A549 (cell line): ENCODE results near the gene GOT1. TPM values are rescaled to one million over a fixed set of nuclear protein-coding genes. Genes with fewer than 3 reads are reported as not detected.

Source experiments
- ATAC-seq, 2 experiments: fragments of 200-7000 bp in 1 of 2; fragments of >200 bp in 1 of 2; cut with Nextera tagmentation in 1 of 2; cut with Tn5 transposase in 1 of 2; 3 replicates each; pipeline versions ENCODE4 v1.8.0 to v1.9.1; 2018 to 2020; ENCODE audit warnings: mild to moderate bottlenecking in 1 of 2, moderate library complexity in 1 of 2
- CTCF ChIA-PET: fragments of 300-600 bp; sonication (Branson Sonifier 250); formaldehyde crosslinking; extraction: SDS; loops from one replicate; lab custom pipeline; 2021; ENCODE audit warnings: antibody characterized with exemption, inconsistent platforms; lab: Yijun Ruan, JAX
- POLR2A ChIA-PET: fragments of 350-600 bp; formaldehyde crosslinking; extraction: SDS; loops from one replicate; lab custom pipeline; 2021; ENCODE audit warnings: antibody characterized with exemption, inconsistent platforms; lab: Yijun Ruan, JAX
- DNase-seq, 2 experiments: peaks; one replicate each; pipeline versions ENCODE4 v3.0.0 to v3.0.0-alpha.2; 2011 to 2016; ENCODE audit warnings: low read depth in 1 of 2, low spot score in 1 of 2
- FAIRE-seq: peaks from 2 replicates; lab custom pipeline; 2011; peaks lifted over from hg19 to GRCh38; lab: Jason Lieb, UNC
- H3K27ac ChIP-seq, 2 experiments: fragments of >200 bp; sonication (Bioruptor Twin); formaldehyde crosslinking; 3 replicates each; pipeline ENCODE4 v1.5.1; 2016 to 2017
- H3K4me1 ChIP-seq: fragments of >200 bp; sonication (Bioruptor Twin); formaldehyde crosslinking; 3 replicates; pipeline ENCODE4 v1.6.1; 2016
- H3K4me2 ChIP-seq: fragments of >200 bp; sonication (Bioruptor Twin); formaldehyde crosslinking; 3 replicates; pipeline ENCODE4 v1.6.1; 2016
- H3K4me3 ChIP-seq: fragments of >200 bp; sonication (Bioruptor Twin); formaldehyde crosslinking; 3 replicates; pipeline ENCODE4 v1.5.1; 2016
- H3K9me3 ChIP-seq: fragments of >200 bp; sonication (Bioruptor Twin); formaldehyde crosslinking; 3 replicates; pipeline ENCODE4 v1.6.1; 2016
- ATOH8 ChIP-seq: fragments of 250-450 bp; sonication (Bioruptor Pico); IDR thresholded peaks from 2 replicates; pipeline ENCODE4 v1.5.0; 2020; ENCODE audit warnings: low read depth, mild to moderate bottlenecking, moderate library complexity
- CBX2 ChIP-seq: fragments of 200-600 bp; sonication (generic); IDR thresholded peaks from 2 replicates; pipeline ENCODE4 v1.6.1; 2016; ENCODE audit warnings: low read depth, mild to moderate bottlenecking, borderline replicate concordance
- CBX8 ChIP-seq: fragments of 200-600 bp; sonication (generic); IDR thresholded peaks from 2 replicates; pipeline ENCODE4 v1.6.1; 2016
- CEBPB ChIP-seq, 2 experiments: fragments of >200 bp in 1 of 2; sonication (Bioruptor Twin) in 1 of 2; formaldehyde crosslinking in 1 of 2; IDR thresholded peaks; 2 replicates each; pipeline ENCODE4 v1.6.1; 2012 to 2016
- E2F6 ChIP-seq: IDR thresholded peaks from 2 replicates; pipeline ENCODE4 v1.6.1; 2012; ENCODE audit warnings: low read depth, borderline replicate concordance
- EHF ChIP-seq: fragments of 250-450 bp; sonication (Bioruptor Pico); IDR thresholded peaks from 2 replicates; pipeline ENCODE4 v1.5.0; 2020; ENCODE audit warnings: mild to moderate bottlenecking
- EHMT2 ChIP-seq: fragments of 200-600 bp; sonication (generic); IDR thresholded peaks from 2 replicates; pipeline ENCODE4 v1.6.1; 2016; ENCODE audit warnings: antibody characterized with exemption, low read depth, mild to moderate bottlenecking, moderate library complexity
- HOXA7 ChIP-seq: fragments of 250-450 bp; sonication (Bioruptor Pico); IDR thresholded peaks from 2 replicates; pipeline ENCODE4 v1.5.0; 2020; ENCODE audit warnings: mild to moderate bottlenecking, moderate library complexity
- HOXB5 ChIP-seq: fragments of 250-450 bp; sonication (Bioruptor Pico); IDR thresholded peaks from 2 replicates; pipeline ENCODE4 v1.5.0; 2020; ENCODE audit warnings: mild to moderate bottlenecking, moderate library complexity
- KDM1A ChIP-seq: fragments of 200-600 bp; sonication (generic); IDR thresholded peaks from 2 replicates; pipeline ENCODE4 v1.6.1; 2016; ENCODE audit warnings: low read depth, mild to moderate bottlenecking
- KDM5A ChIP-seq: fragments of 200-600 bp; sonication (generic); IDR thresholded peaks from 2 replicates; pipeline ENCODE4 v1.6.1; 2016; ENCODE audit warnings: antibody characterized with exemption, mild to moderate bottlenecking
- MAFK ChIP-seq: fragments of 450-650 bp; IDR thresholded peaks from 2 replicates; pipeline ENCODE4 v1.6.1; 2014; ENCODE audit not compliant: partially characterized antibody
- MYC ChIP-seq: IDR thresholded peaks from 2 replicates; pipeline ENCODE4 v1.6.1; 2012; ENCODE audit warnings: mild to moderate bottlenecking, inconsistent platforms, low read length, improper control_type of control experiment, borderline replicate concordance
- NFE2L2 ChIP-seq: fragments of 150-350 bp; conservative IDR thresholded peaks from 2 replicates; pipeline ENCODE4 v1.6.1; 2014; ENCODE audit warnings: low read length
- NPAS2 ChIP-seq: fragments of 250-450 bp; sonication (Bioruptor Pico); IDR thresholded peaks from 2 replicates; pipeline ENCODE4 v1.8.0; 2022; ENCODE audit warnings: mild to moderate bottlenecking, moderate library complexity, borderline replicate concordance
- NR3C1 ChIP-seq: fragments of >200 bp; sonication (Bioruptor Twin); formaldehyde crosslinking; IDR thresholded peaks from 3 replicates; pipeline ENCODE4 v1.6.1; 2017
- POLR2A ChIP-seq: IDR thresholded peaks from 2 replicates; pipeline ENCODE4 v1.6.1; 2012; ENCODE audit warnings: mild to moderate bottlenecking, low read length
- SMC3 ChIP-seq: fragments of >200 bp; sonication (Bioruptor Twin); formaldehyde crosslinking; IDR thresholded peaks from 3 replicates; pipeline ENCODE4 v1.6.1; 2018; ENCODE audit warnings: inconsistent platforms
- ZC3H11A ChIP-seq: fragments of 450-650 bp; IDR thresholded peaks from 2 replicates; pipeline ENCODE4 v1.6.1; 2014; ENCODE audit warnings: antibody characterized with exemption, mild to moderate bottlenecking
- WGBS: methylation state at CpG from one replicate; pipeline ENCODE4 v1.1.6; 2017; ENCODE audit errors: missing lambda C conversion rate; 5-methylcytosine and 5-hydroxymethylcytosine counted together
- polyA plus RNA-seq, 4 experiments: library from polyadenylated mRNA; depleted of rRNA in 3 of 4; stranded (reverse); fragments of >200 nt; fragmentation: RNase III in 1 of 4; extraction: RNeasy Plus Mini Kit Qiagen cat#74134 plus additional on column Dnase treatment in 1 of 4; gene quantifications; 2 replicates in 3 of 4; 3 replicates in 1 of 4; pipeline ENCODE4 v1.2.3, GENCODE V29; 2011 to 2017
- TF ChIP-seq, protein P1 (sequence below): fragments of 200-600 bp; sonication (generic); IDR thresholded peaks from 2 replicates; pipeline ENCODE4 v1.6.1; 2016; ENCODE audit warnings: antibody characterized with exemption, mild to moderate bottlenecking, moderate library complexity
- TF ChIP-seq, protein P2 (sequence below): fragments of >200 bp; sonication (Bioruptor Twin); formaldehyde crosslinking; IDR thresholded peaks from 2 replicates; pipeline ENCODE4 v1.6.1; 2016
- TF ChIP-seq, protein P3 (sequence below): fragments of 250-450 bp; sonication (Bioruptor Pico); IDR thresholded peaks from 2 replicates; pipeline ENCODE4 v1.5.0; 2021; ENCODE audit warnings: mild to moderate bottlenecking, moderate library complexity, borderline replicate concordance

The GOT1 gene
- polyA plus RNA-seq, 2 of the 4 experiments (the other 2 are of a cell fraction): 31.1 to 34.9 TPM

DNA sequence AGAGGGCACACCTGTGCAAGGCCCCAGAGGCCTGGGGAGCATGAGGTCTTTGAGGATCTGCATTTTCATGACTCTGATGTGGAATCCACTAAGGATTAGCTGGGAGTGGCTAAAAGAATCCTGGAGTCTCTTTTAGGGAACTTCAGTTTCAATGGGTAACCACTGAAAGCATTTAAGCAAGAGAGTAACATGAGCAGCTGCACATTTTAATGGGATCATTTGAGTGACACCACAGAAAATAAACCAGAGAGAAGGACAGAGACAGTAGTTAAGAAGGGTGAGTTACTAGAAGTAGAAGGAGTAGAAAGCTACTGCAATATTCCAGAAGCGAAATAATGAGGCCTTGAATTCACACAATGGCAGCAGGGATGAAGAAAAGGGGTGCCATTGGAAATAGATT lies 5.2 kb downstream of the GOT1 start:
- POLR2A ChIA-PET: no interaction called here

GRCh38 chr10:99424656-99425055 lies 5.8 kb downstream of the GOT1 start:
- FAIRE-seq: no peak
- 86% methylated on average over 1 of the region's 1 CpG for WGBS
- CTCF ChIA-PET: interaction anchor here (2.4 kb wide), 1 partner anchor 12 kb away, joined by 17 read pairs; no protein-coding TSS in a partner anchor

More for the DNA sequence above, 5.2 kb downstream of the GOT1 start:
- no peak overlapping the region for H3K4me3 ChIP-seq
- no peak for FAIRE-seq
- DNase-seq: no peak
- 79% methylated on average over 1 of the region's 1 CpG for WGBS
- CTCF ChIA-PET: interaction anchor here (1.3 to 2.4 kb wide), 2 partner anchors 11 to 33 kb away, joined by 6 to 17 read pairs; no protein-coding TSS in a partner anchor
- TF ChIP-seq, protein P1, sequence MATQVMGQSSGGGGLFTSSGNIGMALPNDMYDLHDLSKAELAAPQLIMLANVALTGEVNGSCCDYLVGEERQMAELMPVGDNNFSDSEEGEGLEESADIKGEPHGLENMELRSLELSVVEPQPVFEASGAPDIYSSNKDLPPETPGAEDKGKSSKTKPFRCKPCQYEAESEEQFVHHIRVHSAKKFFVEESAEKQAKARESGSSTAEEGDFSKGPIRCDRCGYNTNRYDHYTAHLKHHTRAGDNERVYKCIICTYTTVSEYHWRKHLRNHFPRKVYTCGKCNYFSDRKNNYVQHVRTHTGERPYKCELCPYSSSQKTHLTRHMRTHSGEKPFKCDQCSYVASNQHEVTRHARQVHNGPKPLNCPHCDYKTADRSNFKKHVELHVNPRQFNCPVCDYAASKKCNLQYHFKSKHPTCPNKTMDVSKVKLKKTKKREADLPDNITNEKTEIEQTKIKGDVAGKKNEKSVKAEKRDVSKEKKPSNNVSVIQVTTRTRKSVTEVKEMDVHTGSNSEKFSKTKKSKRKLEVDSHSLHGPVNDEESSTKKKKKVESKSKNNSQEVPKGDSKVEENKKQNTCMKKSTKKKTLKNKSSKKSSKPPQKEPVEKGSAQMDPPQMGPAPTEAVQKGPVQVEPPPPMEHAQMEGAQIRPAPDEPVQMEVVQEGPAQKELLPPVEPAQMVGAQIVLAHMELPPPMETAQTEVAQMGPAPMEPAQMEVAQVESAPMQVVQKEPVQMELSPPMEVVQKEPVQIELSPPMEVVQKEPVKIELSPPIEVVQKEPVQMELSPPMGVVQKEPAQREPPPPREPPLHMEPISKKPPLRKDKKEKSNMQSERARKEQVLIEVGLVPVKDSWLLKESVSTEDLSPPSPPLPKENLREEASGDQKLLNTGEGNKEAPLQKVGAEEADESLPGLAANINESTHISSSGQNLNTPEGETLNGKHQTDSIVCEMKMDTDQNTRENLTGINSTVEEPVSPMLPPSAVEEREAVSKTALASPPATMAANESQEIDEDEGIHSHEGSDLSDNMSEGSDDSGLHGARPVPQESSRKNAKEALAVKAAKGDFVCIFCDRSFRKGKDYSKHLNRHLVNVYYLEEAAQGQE: no peak
- TF ChIP-seq HOXA7 (no peak), ZC3H11A (no peak), NR3C1 (no peak)
- no peaks in the 10 kb centered on the region for H3K9me3 ChIP-seq
- H3K4me2 ChIP-seq: no peak overlapping the region
- no peak for ATAC-seq
- H3K4me1 ChIP-seq: peaks cover 14% of the 10 kb centered on the region; the same call in 2 of the 3 replicates
- no peak overlapping the region for H3K27ac ChIP-seq

DNA sequence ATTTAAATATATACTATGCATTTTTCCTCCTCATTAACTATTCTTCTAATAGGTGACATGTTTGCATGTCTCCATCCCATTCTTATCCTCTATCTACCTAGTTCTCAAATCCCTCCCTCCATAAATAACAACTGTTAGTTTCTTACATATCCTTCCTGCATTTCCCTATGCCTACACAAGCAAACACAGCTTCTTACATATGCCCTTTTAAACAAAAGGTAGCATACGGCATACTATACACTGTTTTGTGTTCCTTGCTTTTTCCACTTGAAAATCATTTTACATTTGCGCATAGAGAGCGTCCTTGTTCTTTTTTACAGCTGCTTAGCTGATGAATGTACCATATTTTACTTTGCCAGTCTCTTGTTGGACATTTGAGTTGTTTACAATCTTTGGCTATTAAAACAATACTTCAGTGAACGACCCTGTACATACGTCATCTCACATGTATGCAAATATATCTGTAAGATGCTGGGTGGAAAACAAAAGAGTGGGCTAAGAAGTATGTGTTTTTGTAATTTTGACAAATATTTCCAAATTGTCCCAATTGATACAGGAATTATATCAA lies 7.8 kb downstream of the GOT1 start:
- ChIA-PET CTCF (interaction anchor here (0.6 to 2.6 kb wide), 3 partner anchors 13 to 288 kb away, joined by 3 to 11 read pairs (median 3); no protein-coding TSS in a partner anchor), POLR2A (no interaction called here)
- 0 out of 3 replicates have a peak, but pooled peaks cover 3% of the 10 kb centered on the region for H3K4me1 ChIP-seq
- no peak for ATAC-seq
- no peak for TF ChIP-seq KDM1A
- TF ChIP-seq SMC3: no peak
- TF ChIP-seq NR3C1: no peak
- TF ChIP-seq, protein P2, sequence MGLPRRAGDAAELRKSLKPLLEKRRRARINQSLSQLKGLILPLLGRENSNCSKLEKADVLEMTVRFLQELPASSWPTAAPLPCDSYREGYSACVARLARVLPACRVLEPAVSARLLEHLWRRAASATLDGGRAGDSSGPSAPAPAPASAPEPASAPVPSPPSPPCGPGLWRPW: no peak
- no peak for TF ChIP-seq CBX8
- TF ChIP-seq CEBPB (IDR thresholded peaks at IDR 0.05): no peak
- TF ChIP-seq NFE2L2: no peak
- no peak for TF ChIP-seq EHMT2
- TF ChIP-seq, protein P3, sequence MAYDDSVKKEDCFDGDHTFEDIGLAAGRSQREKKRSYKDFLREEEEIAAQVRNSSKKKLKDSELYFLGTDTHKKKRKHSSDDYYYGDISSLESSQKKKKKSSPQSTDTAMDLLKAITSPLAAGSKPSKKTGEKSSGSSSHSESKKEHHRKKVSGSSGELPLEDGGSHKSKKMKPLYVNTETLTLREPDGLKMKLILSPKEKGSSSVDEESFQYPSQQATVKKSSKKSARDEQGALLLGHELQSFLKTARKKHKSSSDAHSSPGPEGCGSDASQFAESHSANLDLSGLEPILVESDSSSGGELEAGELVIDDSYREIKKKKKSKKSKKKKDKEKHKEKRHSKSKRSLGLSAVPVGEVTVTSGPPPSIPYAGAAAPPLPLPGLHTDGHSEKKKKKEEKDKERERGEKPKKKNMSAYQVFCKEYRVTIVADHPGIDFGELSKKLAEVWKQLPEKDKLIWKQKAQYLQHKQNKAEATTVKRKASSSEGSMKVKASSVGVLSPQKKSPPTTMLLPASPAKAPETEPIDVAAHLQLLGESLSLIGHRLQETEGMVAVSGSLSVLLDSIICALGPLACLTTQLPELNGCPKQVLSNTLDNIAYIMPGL (CRISPR knock-in tag): no peak
- no peak for TF ChIP-seq ATOH8 (CRISPR knock-in tag)
- no peak for TF ChIP-seq EHF (CRISPR knock-in tag)
- no peak for TF ChIP-seq HOXA7
- TF ChIP-seq, all 56 proteins: peak for 0
- H3K9me3 ChIP-seq: no peaks in the 10 kb centered on the region
- WGBS: 94% methylated on average over 5 of the region's 5 CpGs
- no peak for FAIRE-seq
- no peak overlapping the region for H3K4me2 ChIP-seq
- no peak overlapping the region for H3K4me3 ChIP-seq
- H3K27ac ChIP-seq: no peak overlapping the region
- no peak for DNase-seq

More at GRCh38 chr10:99424656-99425055, 5.8 kb downstream of the GOT1 start:
- ATAC-seq (no peak), DNase-seq (no peak)
- Histone ChIP-seq H3K4me1 (peaks cover 13% of the 10 kb centered on the region; the same call in 2 of the 3 replicates), H3K4me2 (no peak overlapping the region), H3K27ac (no peak overlapping the region), H3K4me3 (no peak overlapping the region), H3K9me3 (no peaks in the 10 kb centered on the region)
- TF ChIP-seq ZC3H11A (no peak), KDM5A (no peak), CBX2 (no peak), MYC (no peak), E2F6 (no peak), MAFK (no peak), POLR2A (no peak), HOXB5 (CRISPR knock-in tag) (no peak), NPAS2 (CRISPR knock-in tag) (no peak), NFE2L2 (no peak), KDM1A (no peak)
- TF ChIP-seq, protein P2: no peak
- POLR2A ChIA-PET: no interaction called here
